WTC11 (cell line): ENCODE data around the gene DIS3. TPM values are rescaled to one million over a fixed set of nuclear protein-coding genes. Genes with fewer than 3 reads are reported as not detected.

Source experiments
- ATAC-seq: fragments of 200-7000 bp; cut with Tn5 transposase; 2 replicates; pipeline ENCODE4 v1.10.0; 2021; ENCODE audit warnings: mild to moderate bottlenecking, moderate library complexity
- CTCF ChIA-PET: fragments of 300-600 bp; sonication (Branson Sonifier 250); formaldehyde crosslinking; loops from one replicate; lab custom pipeline; 2021; ENCODE audit warnings: antibody characterized with exemption; lab: Charles Lee
- POLR2A ChIA-PET: fragments of 350-600 bp; sonication (Branson Sonifier 250); formaldehyde crosslinking; loops from one replicate; lab custom pipeline; 2021; ENCODE audit warnings: antibody characterized with exemption; lab: Charles Lee
- DNase-seq: peaks from one replicate; pipeline ENCODE4 v3.0.0; 2021; ENCODE audit warnings: low spot score
- H3K27ac Mint-ChIP-seq: 2 replicates; pipeline ENCODE4 v1.8.0; 2021; ENCODE audit warnings: mixed read lengths
- H3K27me3 Mint-ChIP-seq: 2 replicates; pipeline ENCODE4 v1.8.0; 2021; ENCODE audit warnings: low read depth, mild to moderate bottlenecking, moderate library complexity, mixed read lengths
- H3K36me3 Mint-ChIP-seq: 2 replicates; pipeline ENCODE4 v1.8.0; 2021; ENCODE audit warnings: mixed read lengths
- H3K4me1 Mint-ChIP-seq: 2 replicates; pipeline ENCODE4 v1.8.0; 2022; ENCODE audit warnings: mixed read lengths
- H3K4me3 Mint-ChIP-seq: 2 replicates; pipeline ENCODE4 v1.8.0; 2021; ENCODE audit warnings: mild to moderate bottlenecking, moderate library complexity, mixed read lengths
- H3K9me3 Mint-ChIP-seq: 2 replicates; pipeline ENCODE4 v1.8.0; 2021; ENCODE audit warnings: mixed read lengths
- ATF1 ChIP-seq: sonication (generic); formaldehyde crosslinking; IDR thresholded peaks from 2 replicates; pipeline ENCODE4 v1.8.1; 2023; ENCODE audit warnings: mild to moderate bottlenecking, moderate library complexity, missing genetic modification reagents
- CREM ChIP-seq: sonication (generic); formaldehyde crosslinking; IDR thresholded peaks from 2 replicates; pipeline ENCODE4 v1.8.1; 2022; ENCODE audit warnings: mild to moderate bottlenecking, missing genetic modification reagents, moderate library complexity
- ELF4 ChIP-seq: sonication (generic); formaldehyde crosslinking; IDR thresholded peaks from 2 replicates; pipeline ENCODE4 v1.8.1; 2022; ENCODE audit warnings: low read depth, mild to moderate bottlenecking, moderate library complexity, missing genetic modification reagents
- ETV6 ChIP-seq: sonication (generic); formaldehyde crosslinking; IDR thresholded peaks from 2 replicates; pipeline ENCODE4 v1.8.1; 2022; ENCODE audit warnings: mild to moderate bottlenecking, missing genetic modification reagents
- FOXP1 ChIP-seq: sonication (generic); formaldehyde crosslinking; IDR thresholded peaks from 2 replicates; pipeline ENCODE4 v1.8.0; 2022; ENCODE audit warnings: missing genetic modification reagents, mild to moderate bottlenecking, moderate library complexity, borderline replicate concordance
- HMGA2 ChIP-seq: fragments of 250-450 bp; sonication (Bioruptor Pico); IDR thresholded peaks from 2 replicates; pipeline ENCODE4 v1.4.0; 2021; ENCODE audit warnings: mild to moderate bottlenecking, moderate library complexity
- JUN ChIP-seq: sonication (generic); formaldehyde crosslinking; IDR thresholded peaks from 2 replicates; pipeline ENCODE4 v1.8.0; 2023; ENCODE audit warnings: mild to moderate bottlenecking, missing genetic modification reagents
- MXD4 ChIP-seq: fragments of 250-450 bp; sonication (Bioruptor Pico); IDR thresholded peaks from 2 replicates; pipeline ENCODE4 v1.8.0; 2021; ENCODE audit warnings: mild to moderate bottlenecking, moderate library complexity, borderline replicate concordance
- MYBL2 ChIP-seq: sonication (generic); formaldehyde crosslinking; IDR thresholded peaks from 2 replicates; pipeline ENCODE4 v1.8.1; 2023; ENCODE audit warnings: mild to moderate bottlenecking, moderate library complexity, missing genetic modification reagents
- NR1H2 ChIP-seq: sonication (generic); formaldehyde crosslinking; IDR thresholded peaks from 2 replicates; pipeline ENCODE4 v1.9.0; 2021; ENCODE audit warnings: mild to moderate bottlenecking, moderate library complexity, missing genetic modification reagents
- RELA ChIP-seq: sonication (generic); formaldehyde crosslinking; IDR thresholded peaks from 2 replicates; pipeline ENCODE4 v1.8.1; 2022; ENCODE audit warnings: missing genetic modification reagents, mild to moderate bottlenecking, borderline replicate concordance
- SP1 ChIP-seq: sonication (generic); formaldehyde crosslinking; conservative IDR thresholded peaks from 2 replicates; pipeline ENCODE4 v1.8.1; 2022; ENCODE audit warnings: missing genetic modification reagents
- ZNF232 ChIP-seq: sonication (generic); formaldehyde crosslinking; IDR thresholded peaks from 2 replicates; pipeline ENCODE4 v1.8.0; 2022; ENCODE audit warnings: mild to moderate bottlenecking, missing genetic modification reagents
- ZNF396 ChIP-seq: fragments of 250-450 bp; sonication (Bioruptor Pico); IDR thresholded peaks from 2 replicates; pipeline ENCODE4 v1.8.0; 2021; ENCODE audit warnings: mild to moderate bottlenecking, moderate library complexity, borderline replicate concordance
- total RNA-seq: library from RNA; stranded (reverse); gene quantifications from 3 replicates; pipeline ENCODE4 v1.2.3, GENCODE V29; 2021
- TF ChIP-seq, protein P1 (sequence below): sonication (generic); formaldehyde crosslinking; IDR thresholded peaks from 2 replicates; pipeline ENCODE4 v1.8.1; 2022; ENCODE audit warnings: low read depth, mild to moderate bottlenecking, moderate library complexity, missing genetic modification reagents, borderline replicate concordance
- TF ChIP-seq, protein P2 (sequence below): fragments of 250-450 bp; sonication (Bioruptor Pico); IDR thresholded peaks from 2 replicates; pipeline ENCODE4 v1.8.0; 2021; ENCODE audit warnings: mild to moderate bottlenecking
- TF ChIP-seq, protein P3 (sequence below): sonication (generic); formaldehyde crosslinking; IDR thresholded peaks from 2 replicates; pipeline ENCODE4 v1.8.1; 2023; ENCODE audit warnings: mild to moderate bottlenecking, missing genetic modification reagents
- TF ChIP-seq, protein P4 (sequence below): sonication (generic); formaldehyde crosslinking; IDR thresholded peaks from 2 replicates; pipeline ENCODE4 v1.8.1; 2022; ENCODE audit warnings: low read depth, missing genetic modification reagents, borderline replicate concordance
- TF ChIP-seq, protein P5 (sequence below): sonication (generic); formaldehyde crosslinking; IDR thresholded peaks from 2 replicates; pipeline ENCODE4 v1.8.0; 2022; ENCODE audit warnings: mild to moderate bottlenecking, missing genetic modification reagents
- TF ChIP-seq, protein P6 (sequence below): fragments of 250-450 bp; sonication (Bioruptor Pico); IDR thresholded peaks from 2 replicates; pipeline ENCODE4 v1.9.0; 2021; ENCODE audit warnings: moderate library complexity, mild to moderate bottlenecking, inconsistent platforms, borderline replicate concordance
- TF ChIP-seq, protein P7 (sequence below): sonication (generic); formaldehyde crosslinking; IDR thresholded peaks from 2 replicates; pipeline ENCODE4 v1.8.0; 2022; ENCODE audit warnings: mild to moderate bottlenecking, missing genetic modification reagents
- TF ChIP-seq, protein P8 (sequence below): sonication (generic); formaldehyde crosslinking; IDR thresholded peaks from 2 replicates; pipeline ENCODE4 v1.8.1; 2022; ENCODE audit warnings: mild to moderate bottlenecking, missing genetic modification reagents, moderate library complexity, borderline replicate concordance

Gene DIS3
- total RNA-seq, 1 experiment from 2014 or later: 39.9 TPM

DNA sequence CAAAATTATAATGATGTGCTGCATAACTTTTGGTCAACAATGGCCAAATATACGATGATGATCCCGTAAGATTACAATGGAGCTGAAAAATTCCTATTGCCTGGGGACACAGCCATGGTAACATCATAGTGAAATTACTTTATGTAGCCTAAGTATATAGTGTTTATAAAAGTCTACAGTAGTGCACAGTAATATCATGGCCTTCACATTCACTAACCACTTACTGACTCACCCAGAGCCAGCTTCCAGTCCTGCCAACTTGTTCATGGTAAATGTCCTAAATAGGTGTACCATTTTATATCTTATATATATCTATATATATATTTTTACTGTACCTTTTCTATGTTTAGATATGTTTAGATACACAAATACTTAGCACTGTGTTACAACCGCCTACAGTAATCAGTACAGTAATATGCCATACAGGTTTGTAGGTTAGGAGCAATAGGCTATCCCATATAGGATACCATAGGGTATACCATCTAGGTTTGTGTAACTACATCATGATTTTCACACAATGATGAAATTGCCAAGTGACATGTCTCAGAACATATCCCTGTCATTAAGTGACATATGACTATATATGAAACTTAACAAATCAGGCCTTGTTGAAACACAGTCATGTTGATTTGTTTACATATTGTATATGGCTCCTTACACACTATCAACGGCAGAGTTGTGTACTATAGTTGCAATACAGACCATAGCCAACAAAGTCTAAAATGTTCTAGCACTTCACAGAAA lies 23.7 kb downstream of the DIS3 start:
- Mint-ChIP-seq H3K4me1 (no peaks in the 10 kb centered on the region), H3K4me3 (no peak overlapping the region), H3K27ac (no peak overlapping the region), H3K9me3 (no peaks in the 10 kb centered on the region), H3K36me3 (peaks cover 47% of the 10 kb centered on the region), H3K27me3 (no peaks in the 10 kb centered on the region)
- ChIA-PET CTCF (interaction anchor here (0.6 kb wide), 1 partner anchor 29 kb away, joined by 3 read pairs; no protein-coding TSS in a partner anchor), POLR2A (interaction anchor here (0.7 kb wide), 1 partner anchor 23 kb away, joined by 8 read pairs; no protein-coding TSS in a partner anchor)
- DNase-seq (no peak), ATAC-seq (no peak)
- no peak for TF ChIP-seq SP1 (CRISPR knock-in tag)
- TF ChIP-seq, protein P1, sequence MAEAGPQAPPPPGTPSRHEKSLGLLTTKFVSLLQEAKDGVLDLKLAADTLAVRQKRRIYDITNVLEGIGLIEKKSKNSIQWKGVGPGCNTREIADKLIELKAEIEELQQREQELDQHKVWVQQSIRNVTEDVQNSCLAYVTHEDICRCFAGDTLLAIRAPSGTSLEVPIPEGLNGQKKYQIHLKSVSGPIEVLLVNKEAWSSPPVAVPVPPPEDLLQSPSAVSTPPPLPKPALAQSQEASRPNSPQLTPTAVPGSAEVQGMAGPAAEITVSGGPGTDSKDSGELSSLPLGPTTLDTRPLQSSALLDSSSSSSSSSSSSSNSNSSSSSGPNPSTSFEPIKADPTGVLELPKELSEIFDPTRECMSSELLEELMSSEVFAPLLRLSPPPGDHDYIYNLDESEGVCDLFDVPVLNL (CRISPR knock-in tag): no peak
- no peak for TF ChIP-seq NR1H2
- no peak for TF ChIP-seq ELF4 (CRISPR knock-in tag)
- TF ChIP-seq, protein P2, sequence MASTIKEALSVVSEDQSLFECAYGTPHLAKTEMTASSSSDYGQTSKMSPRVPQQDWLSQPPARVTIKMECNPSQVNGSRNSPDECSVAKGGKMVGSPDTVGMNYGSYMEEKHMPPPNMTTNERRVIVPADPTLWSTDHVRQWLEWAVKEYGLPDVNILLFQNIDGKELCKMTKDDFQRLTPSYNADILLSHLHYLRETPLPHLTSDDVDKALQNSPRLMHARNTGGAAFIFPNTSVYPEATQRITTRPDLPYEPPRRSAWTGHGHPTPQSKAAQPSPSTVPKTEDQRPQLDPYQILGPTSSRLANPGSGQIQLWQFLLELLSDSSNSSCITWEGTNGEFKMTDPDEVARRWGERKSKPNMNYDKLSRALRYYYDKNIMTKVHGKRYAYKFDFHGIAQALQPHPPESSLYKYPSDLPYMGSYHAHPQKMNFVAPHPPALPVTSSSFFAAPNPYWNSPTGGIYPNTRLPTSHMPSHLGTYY (CRISPR knock-in tag): no peak
- TF ChIP-seq, protein P3, sequence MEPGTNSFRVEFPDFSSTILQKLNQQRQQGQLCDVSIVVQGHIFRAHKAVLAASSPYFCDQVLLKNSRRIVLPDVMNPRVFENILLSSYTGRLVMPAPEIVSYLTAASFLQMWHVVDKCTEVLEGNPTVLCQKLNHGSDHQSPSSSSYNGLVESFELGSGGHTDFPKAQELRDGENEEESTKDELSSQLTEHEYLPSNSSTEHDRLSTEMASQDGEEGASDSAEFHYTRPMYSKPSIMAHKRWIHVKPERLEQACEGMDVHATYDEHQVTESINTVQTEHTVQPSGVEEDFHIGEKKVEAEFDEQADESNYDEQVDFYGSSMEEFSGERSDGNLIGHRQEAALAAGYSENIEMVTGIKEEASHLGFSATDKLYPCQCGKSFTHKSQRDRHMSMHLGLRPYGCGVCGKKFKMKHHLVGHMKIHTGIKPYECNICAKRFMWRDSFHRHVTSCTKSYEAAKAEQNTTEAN (CRISPR knock-in tag): no peak
- no peak for TF ChIP-seq MXD4
- TF ChIP-seq, protein P4, sequence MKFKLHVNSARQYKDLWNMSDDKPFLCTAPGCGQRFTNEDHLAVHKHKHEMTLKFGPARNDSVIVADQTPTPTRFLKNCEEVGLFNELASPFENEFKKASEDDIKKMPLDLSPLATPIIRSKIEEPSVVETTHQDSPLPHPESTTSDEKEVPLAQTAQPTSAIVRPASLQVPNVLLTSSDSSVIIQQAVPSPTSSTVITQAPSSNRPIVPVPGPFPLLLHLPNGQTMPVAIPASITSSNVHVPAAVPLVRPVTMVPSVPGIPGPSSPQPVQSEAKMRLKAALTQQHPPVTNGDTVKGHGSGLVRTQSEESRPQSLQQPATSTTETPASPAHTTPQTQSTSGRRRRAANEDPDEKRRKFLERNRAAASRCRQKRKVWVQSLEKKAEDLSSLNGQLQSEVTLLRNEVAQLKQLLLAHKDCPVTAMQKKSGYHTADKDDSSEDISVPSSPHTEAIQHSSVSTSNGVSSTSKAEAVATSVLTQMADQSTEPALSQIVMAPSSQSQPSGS (CRISPR knock-in tag): no peak
- TF ChIP-seq MYBL2 (CRISPR knock-in tag): no peak
- TF ChIP-seq CREM (CRISPR knock-in tag): no peak

DNA sequence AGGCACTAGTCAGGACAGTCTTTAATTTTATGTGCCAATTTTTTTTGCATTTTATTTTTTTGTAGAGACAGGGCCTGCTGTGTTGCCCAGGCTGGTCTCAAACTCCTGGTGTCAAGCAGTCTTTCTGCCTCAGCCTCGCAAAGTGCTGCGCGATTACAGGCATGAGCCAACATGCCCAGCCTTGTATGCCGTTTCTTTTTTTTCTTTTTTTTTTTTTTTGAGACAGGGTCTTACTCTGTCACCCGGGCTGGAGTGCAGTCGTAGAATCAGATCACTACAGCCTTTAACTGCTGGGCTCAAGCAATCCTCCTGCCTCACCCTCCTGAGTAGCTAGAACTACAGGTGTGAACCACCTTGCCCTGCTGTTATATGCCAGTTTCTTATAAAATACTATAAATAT lies 27.6 kb downstream of the DIS3 start:
- H3K4me3 Mint-ChIP-seq: no peak overlapping the region
- H3K27ac Mint-ChIP-seq: no peak overlapping the region
- ChIA-PET POLR2A (no interaction called here), CTCF (no interaction called here)
- H3K4me1 Mint-ChIP-seq: no peaks in the 10 kb centered on the region
- no peaks in the 10 kb centered on the region for H3K27me3 Mint-ChIP-seq
- peaks cover 60% of the 10 kb centered on the region for H3K36me3 Mint-ChIP-seq
- DNase-seq: no peak
- no peak for ATAC-seq
- peaks cover 4% of the 10 kb centered on the region; the same call in 1 of the 2 replicates for H3K9me3 Mint-ChIP-seq
- TF ChIP-seq JUN (CRISPR knock-in tag) (no peak), HMGA2 (CRISPR knock-in tag) (no peak), RELA (CRISPR knock-in tag) (no peak), CREM (CRISPR knock-in tag) (no peak), ZNF232 (no peak), ETV6 (CRISPR knock-in tag) (no peak), ZNF396 (CRISPR knock-in tag) (no peak), FOXP1 (CRISPR knock-in tag) (no peak), ATF1 (CRISPR knock-in tag) (no peak)
- TF ChIP-seq, protein P5, sequence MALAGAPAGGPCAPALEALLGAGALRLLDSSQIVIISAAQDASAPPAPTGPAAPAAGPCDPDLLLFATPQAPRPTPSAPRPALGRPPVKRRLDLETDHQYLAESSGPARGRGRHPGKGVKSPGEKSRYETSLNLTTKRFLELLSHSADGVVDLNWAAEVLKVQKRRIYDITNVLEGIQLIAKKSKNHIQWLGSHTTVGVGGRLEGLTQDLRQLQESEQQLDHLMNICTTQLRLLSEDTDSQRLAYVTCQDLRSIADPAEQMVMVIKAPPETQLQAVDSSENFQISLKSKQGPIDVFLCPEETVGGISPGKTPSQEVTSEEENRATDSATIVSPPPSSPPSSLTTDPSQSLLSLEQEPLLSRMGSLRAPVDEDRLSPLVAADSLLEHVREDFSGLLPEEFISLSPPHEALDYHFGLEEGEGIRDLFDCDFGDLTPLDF (CRISPR knock-in tag): no peak
- TF ChIP-seq, protein P6, sequence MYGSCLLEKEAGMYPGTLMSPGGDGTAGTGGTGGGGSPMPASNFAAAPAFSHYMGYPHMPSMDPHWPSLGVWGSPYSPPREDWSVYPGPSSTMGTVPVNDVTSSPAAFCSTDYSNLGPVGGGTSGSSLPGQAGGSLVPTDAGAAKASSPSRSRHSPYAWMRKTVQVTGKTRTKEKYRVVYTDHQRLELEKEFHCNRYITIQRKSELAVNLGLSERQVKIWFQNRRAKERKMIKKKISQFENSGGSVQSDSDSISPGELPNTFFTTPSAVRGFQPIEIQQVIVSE (CRISPR knock-in tag): no peak
- TF ChIP-seq, protein P7, sequence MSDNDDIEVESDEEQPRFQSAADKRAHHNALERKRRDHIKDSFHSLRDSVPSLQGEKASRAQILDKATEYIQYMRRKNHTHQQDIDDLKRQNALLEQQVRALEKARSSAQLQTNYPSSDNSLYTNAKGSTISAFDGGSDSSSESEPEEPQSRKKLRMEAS (CRISPR knock-in tag): no peak
- TF ChIP-seq, protein P8, sequence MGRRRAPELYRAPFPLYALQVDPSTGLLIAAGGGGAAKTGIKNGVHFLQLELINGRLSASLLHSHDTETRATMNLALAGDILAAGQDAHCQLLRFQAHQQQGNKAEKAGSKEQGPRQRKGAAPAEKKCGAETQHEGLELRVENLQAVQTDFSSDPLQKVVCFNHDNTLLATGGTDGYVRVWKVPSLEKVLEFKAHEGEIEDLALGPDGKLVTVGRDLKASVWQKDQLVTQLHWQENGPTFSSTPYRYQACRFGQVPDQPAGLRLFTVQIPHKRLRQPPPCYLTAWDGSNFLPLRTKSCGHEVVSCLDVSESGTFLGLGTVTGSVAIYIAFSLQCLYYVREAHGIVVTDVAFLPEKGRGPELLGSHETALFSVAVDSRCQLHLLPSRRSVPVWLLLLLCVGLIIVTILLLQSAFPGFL (CRISPR knock-in tag): no peak
- TF ChIP-seq, protein P1 (CRISPR knock-in tag): no peak
